Keratinocyte (primary cell): ENCODE results near the gene BAIAP2L2. TPM values are rescaled to one million over a fixed set of nuclear protein-coding genes. Genes with fewer than 3 reads are reported as not detected.

Experiments
- DNase-seq: peaks from one replicate; pipeline ENCODE4 v3.0.0-alpha.2; 2011; ENCODE audit warnings: low read depth, missing footprints, low spot score
- FAIRE-seq: peaks from 2 replicates; lab custom pipeline; 2011; peaks lifted over from hg19 to GRCh38; lab: Jason Lieb, UNC
- H2AFZ ChIP-seq: 2 replicates; pipeline ENCODE4 v1.6.0; 2012; ENCODE audit warnings: low read length, control low read depth, inconsistent platforms; ENCODE audit not compliant: control insufficient read depth
- H3K27ac ChIP-seq: 2 replicates; pipeline ENCODE4 v1.5.1; 2011; ENCODE audit warnings: low read length; ENCODE audit not compliant: control insufficient read depth, insufficient read depth
- H3K27me3 ChIP-seq: 3 replicates; pipeline ENCODE4 v1.6.0; 2011; ENCODE audit warnings: low read length; ENCODE audit not compliant: control insufficient read depth, insufficient read depth; ENCODE audit errors: extremely low read depth
- H3K36me3 ChIP-seq, 2 experiments: 2 replicates in 1 of 2; 3 replicates in 1 of 2; pipeline ENCODE4 v1.5.1; 2011; ENCODE audit warnings: low read length in 2 of 2, mild to moderate bottlenecking in 1 of 2; ENCODE audit not compliant: control insufficient read depth in 2 of 2, insufficient read depth in 2 of 2; ENCODE audit errors: extremely low read depth in 1 of 2
- H3K4me1 ChIP-seq: 3 replicates; pipeline ENCODE4 v1.5.1; 2011; ENCODE audit warnings: low read length; ENCODE audit not compliant: control insufficient read depth, insufficient read depth; ENCODE audit errors: extremely low read depth
- H3K4me2 ChIP-seq: 3 replicates; pipeline ENCODE4 v1.6.0; 2011; ENCODE audit warnings: low read depth, low read length; ENCODE audit not compliant: control insufficient read depth, insufficient read depth; ENCODE audit errors: extremely low read depth
- H3K4me3 ChIP-seq, 3 experiments: fragments of 200-600 bp in 1 of 3; sonication (generic) in 1 of 3; 2 replicates in 2 of 3; 3 replicates in 1 of 3; pipeline ENCODE4 v1.5.1; 2011 to 2016; ENCODE audit warnings: low read length in 3 of 3, mild to moderate bottlenecking in 3 of 3, control low read depth in 2 of 3, inconsistent platforms in 1 of 3, low read depth in 1 of 3, mixed read lengths in 1 of 3, mixed run types in 1 of 3, moderate library complexity in 1 of 3; ENCODE audit not compliant: control insufficient read depth in 2 of 3, insufficient read depth in 2 of 3; ENCODE audit errors: extremely low read depth in 1 of 3
- H3K79me2 ChIP-seq: 2 replicates; pipeline ENCODE4 v1.6.0; 2012; ENCODE audit warnings: low read length; ENCODE audit not compliant: control insufficient read depth, insufficient read depth
- H3K9ac ChIP-seq: 3 replicates; pipeline ENCODE4 v1.6.0; 2011; ENCODE audit warnings: low read length; ENCODE audit not compliant: control insufficient read depth, insufficient read depth; ENCODE audit errors: extremely low read depth
- H3K9me1 ChIP-seq: 3 replicates; pipeline ENCODE4 v1.6.0; 2011; ENCODE audit warnings: low read length; ENCODE audit not compliant: control insufficient read depth, insufficient read depth; ENCODE audit errors: extremely low read depth
- H3K9me3 ChIP-seq: 2 replicates; pipeline ENCODE4 v1.5.1; 2012; ENCODE audit warnings: low read depth, low read length; ENCODE audit not compliant: control insufficient read depth
- H4K20me1 ChIP-seq: 3 replicates; pipeline ENCODE4 v1.6.0; 2011; ENCODE audit warnings: low read length; ENCODE audit not compliant: control insufficient read depth, insufficient read depth; ENCODE audit errors: extremely low read depth
- EZH2 ChIP-seq: IDR thresholded peaks from one replicate; pipeline ENCODE4 v1.6.1; 2012; ENCODE audit warnings: inconsistent platforms, mild to moderate bottlenecking, low read length, moderate library complexity
- dilution Hi-C: fragments of 300-500 bp; cut with MboI; formaldehyde crosslinking; loops from one replicate; pipeline ENCODE4 v1.7.0; 2020; ENCODE audit warnings: low sequenced_read_pairs; ENCODE audit not compliant: extremely low pct_ligation_motif_present
- polyA plus RNA-seq, 5 experiments: library from polyadenylated mRNA; depleted of rRNA in 3 of 5; stranded (reverse) in 3 of 5; stranded (forward) in 1 of 5; unstranded in 1 of 5; fragments of >200 nt; gene quantifications; 1 replicate in 1 of 5; 2 replicates in 3 of 5; 3 replicates in 1 of 5; pipeline versions ENCODE4 v1.2.1 to v1.2.3, GENCODE V29; 2011 to 2012; ENCODE audit warnings: missing spikeins in 2 of 5, low read depth in 1 of 5, low replicate concordance in 1 of 5
- TF ChIP-seq, protein P1 (sequence below), 3 experiments: IDR thresholded peaks in 1 of 3; conservative IDR thresholded peaks in 1 of 3; optimal IDR thresholded peaks in 1 of 3; 2 replicates in 2 of 3; 3 replicates in 1 of 3; pipeline versions ENCODE3 to v1.5.1; 2011; ENCODE audit warnings: low read length in 3 of 3, mild to moderate bottlenecking in 3 of 3, moderate library complexity in 2 of 3, control low read depth in 1 of 3, inconsistent platforms in 1 of 3; ENCODE audit not compliant: insufficient read depth in 2 of 3; ENCODE audit errors: extremely low read depth in 1 of 3

BAIAP2L2 gene
- polyA plus RNA-seq, 1 donor (not counting 4 experiments of a cell fraction or from before 2014, with no cell fraction given), result 2.3 TPM

DNA sequence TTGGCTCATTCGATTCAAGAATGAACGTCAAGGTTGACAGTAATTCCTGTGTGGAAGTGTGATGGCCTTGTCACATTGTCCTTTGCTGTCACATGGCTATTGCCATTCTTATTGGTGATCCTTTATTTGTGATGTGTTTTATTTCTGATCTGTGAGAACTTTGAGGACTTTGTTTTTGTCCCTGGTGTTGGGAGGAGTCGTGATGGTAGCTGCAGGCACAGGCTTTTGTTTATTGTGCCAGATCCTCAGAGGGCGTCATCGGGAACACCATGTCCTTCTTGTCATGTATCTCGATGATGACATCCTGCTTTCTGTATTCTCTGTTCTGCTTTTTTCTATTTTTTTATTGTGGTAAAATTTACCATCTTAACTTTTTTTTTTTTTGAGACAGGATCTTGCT, 47.7 kb downstream of the BAIAP2L2 start:
- H4K20me1 ChIP-seq, result no peaks in the 10 kb centered on the region
- dilution Hi-C loops, result no loop called here
- no peak overlapping the region for H3K4me2 ChIP-seq
- DNase-seq (no peak), FAIRE-seq (no peak)
- H3K4me1 ChIP-seq, result peaks cover 3% of the 10 kb centered on the region
- no peak overlapping the region for H3K9ac ChIP-seq
- H3K9me1 ChIP-seq, result no peaks in the 10 kb centered on the region
- H3K27me3 ChIP-seq, result no peaks in the 10 kb centered on the region
- no peaks in the 10 kb centered on the region for H3K9me3 ChIP-seq
- no peak overlapping the region for H2AFZ ChIP-seq
- H3K79me2 ChIP-seq, result no peaks in the 10 kb centered on the region
- H3K27ac ChIP-seq, result no peak overlapping the region
- TF ChIP-seq EZH2, result no peak
- TF ChIP-seq, protein P1, sequence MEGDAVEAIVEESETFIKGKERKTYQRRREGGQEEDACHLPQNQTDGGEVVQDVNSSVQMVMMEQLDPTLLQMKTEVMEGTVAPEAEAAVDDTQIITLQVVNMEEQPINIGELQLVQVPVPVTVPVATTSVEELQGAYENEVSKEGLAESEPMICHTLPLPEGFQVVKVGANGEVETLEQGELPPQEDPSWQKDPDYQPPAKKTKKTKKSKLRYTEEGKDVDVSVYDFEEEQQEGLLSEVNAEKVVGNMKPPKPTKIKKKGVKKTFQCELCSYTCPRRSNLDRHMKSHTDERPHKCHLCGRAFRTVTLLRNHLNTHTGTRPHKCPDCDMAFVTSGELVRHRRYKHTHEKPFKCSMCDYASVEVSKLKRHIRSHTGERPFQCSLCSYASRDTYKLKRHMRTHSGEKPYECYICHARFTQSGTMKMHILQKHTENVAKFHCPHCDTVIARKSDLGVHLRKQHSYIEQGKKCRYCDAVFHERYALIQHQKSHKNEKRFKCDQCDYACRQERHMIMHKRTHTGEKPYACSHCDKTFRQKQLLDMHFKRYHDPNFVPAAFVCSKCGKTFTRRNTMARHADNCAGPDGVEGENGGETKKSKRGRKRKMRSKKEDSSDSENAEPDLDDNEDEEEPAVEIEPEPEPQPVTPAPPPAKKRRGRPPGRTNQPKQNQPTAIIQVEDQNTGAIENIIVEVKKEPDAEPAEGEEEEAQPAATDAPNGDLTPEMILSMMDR (optimal IDR thresholded peaks at IDR 0.05 in 1 of 3, IDR thresholded peaks at IDR 0.05 in 1 of 3, conservative IDR thresholded peaks at IDR 0.05 in 1 of 3; ENCODE audit: extremely low read depth in 1 of 3, insufficient read depth in 2 of 3, low read length in 3 of 3), result no peak
- no peak overlapping the region for H3K4me3 ChIP-seq
- H3K36me3 ChIP-seq, result peaks cover 28 to 34% of the 10 kb centered on the region in 2 experiments

DNA sequence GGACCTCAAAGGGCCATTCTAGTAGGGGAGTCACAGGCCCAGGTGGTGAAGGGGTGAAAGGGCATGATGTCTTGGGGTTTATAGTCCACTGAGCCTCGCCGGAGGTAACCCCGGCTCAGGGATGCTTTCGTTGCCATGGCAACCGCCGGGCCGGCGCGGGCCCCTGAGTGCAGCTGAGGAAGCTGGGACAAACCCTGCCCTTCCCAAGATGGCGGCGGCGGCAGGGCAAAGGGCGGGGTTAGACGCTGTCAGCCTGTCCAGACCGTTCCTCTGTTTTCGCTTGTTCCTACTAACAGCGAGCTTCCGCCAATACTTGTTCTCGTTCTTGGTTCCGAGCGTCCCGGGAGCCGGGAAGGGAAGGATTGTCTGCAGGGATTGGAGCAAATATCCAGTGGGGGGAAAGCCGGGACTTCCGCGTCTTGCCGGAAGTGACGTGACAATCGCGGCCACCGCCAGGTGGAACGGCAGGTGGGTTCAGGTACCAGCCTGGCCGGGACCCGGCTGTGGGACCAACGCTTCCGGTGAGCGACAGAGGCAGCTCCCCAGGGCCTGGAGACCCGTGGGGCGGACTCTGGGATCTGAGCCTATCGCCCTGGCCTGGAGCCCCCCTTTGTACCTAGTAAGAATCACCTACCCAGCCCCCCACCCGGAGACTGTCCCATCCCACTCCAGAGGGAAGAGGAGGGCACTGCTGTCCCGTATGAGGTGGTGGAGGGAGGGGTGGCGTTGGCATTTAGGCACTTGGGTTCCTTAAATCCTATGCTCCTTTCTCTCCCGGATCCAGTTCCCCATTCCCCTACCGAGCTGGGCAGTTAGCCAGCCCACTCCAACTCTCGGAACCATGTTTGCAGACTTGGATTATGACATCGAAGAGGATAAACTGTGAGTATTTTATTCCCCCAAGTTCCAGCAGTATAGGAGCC, 53.3 kb downstream of the BAIAP2L2 start, which contains the start of gene PICK1:
Gene PICK1, plus strand, starts transcription at position 436 of the 923 bp plus-strand sequence. Its CDS starts 406 bp downstream, at position 842.
- H3K9ac ChIP-seq, result peak within 1 kb of the TSS; percentile 87
- DNase-seq (no peak), FAIRE-seq (peak; percentile 91)
- H3K4me1 ChIP-seq, result peaks cover 5% of the 10 kb centered on the region
- H4K20me1 ChIP-seq, result no peaks in the 10 kb centered on the region
- peak within 1 kb of the TSS; percentile 61 to 84 (median 81) for H3K4me3 ChIP-seq
- H3K4me2 ChIP-seq, result peak within 1 kb of the TSS; percentile 81
- H3K79me2 ChIP-seq, result no peaks in the 10 kb centered on the region
- H2AFZ ChIP-seq, result peak within 1 kb of the TSS; percentile 96
- dilution Hi-C loops, result no loop called here
- no peaks in the 10 kb centered on the region for H3K27me3 ChIP-seq
- no peaks in the 10 kb centered on the region for H3K9me3 ChIP-seq
- peak within 1 kb of the TSS; percentile 89 for H3K27ac ChIP-seq
- no peaks in the 10 kb centered on the region for H3K9me1 ChIP-seq
- no peak for TF ChIP-seq EZH2
- TF ChIP-seq, protein P1 (optimal IDR thresholded peaks at IDR 0.05 in 1 of 3, IDR thresholded peaks at IDR 0.05 in 1 of 3, conservative IDR thresholded peaks at IDR 0.05 in 1 of 3; ENCODE audit: extremely low read depth in 1 of 3, insufficient read depth in 2 of 3, low read length in 3 of 3), result peak in 1 of 3 experiments; percentile 17
- H3K36me3 ChIP-seq, result peaks cover 12 to 13% of the 10 kb centered on the region in 2 experiments
